Testis (tissue), 2 donors: ENCODE measurements around the gene CD164L2.

ENCODE experiments used
- CTCF ChIP-seq, 3 experiments: fragments of 450-650 bp in 2 of 3; fragments of 200-600 bp in 1 of 3; sonication (generic) in 1 of 3; IDR thresholded peaks; one replicate each; pipeline ENCODE4 v1.5.1; 2016 to 2019; ENCODE audit warnings: antibody characterized with exemption in 3 of 3, mild to moderate bottlenecking in 2 of 3, moderate library complexity in 1 of 3
- POLR2A ChIP-seq: fragments of 450-650 bp; IDR thresholded peaks from one replicate; pipeline ENCODE4 v1.6.1; 2017; ENCODE audit warnings: antibody characterized with exemption, mild to moderate bottlenecking, moderate library complexity

GRCh38 chr1:27364696-27365371 is 18.3 kb downstream of the CD164L2 start:
- TF ChIP-seq CTCF (IDR thresholded peaks at IDR 0.05) = no peak
- TF ChIP-seq POLR2A = no peak
